A673 (cell line): ENCODE data around the gene TET3. TPM values are rescaled to one million over a fixed set of nuclear protein-coding genes. Genes with fewer than 3 reads are reported as not detected.

Experiments used
- Bru-seq: library from RNA; stranded (reverse); fragments of 400-500 nt; gene quantifications from one replicate; lab custom pipeline; 2021; lab: Mats Ljungman, UMichigan
- BruChase-seq, 2 experiments: library from RNA; stranded (reverse); fragments of 400-500 nt; gene quantifications; one replicate each; lab custom pipeline; 2021; lab: Mats Ljungman, UMichigan
- BruUV-seq: library from RNA; stranded (reverse); fragments of 400-500 nt; replicated peaks from 2 replicates; lab custom pipeline; 2021; lab: Mats Ljungman, UMichigan
- CTCF ChIA-PET: fragments of 300-600 bp; sonication (Branson Sonifier 250); formaldehyde crosslinking; loops from one replicate; lab custom pipeline; 2022; ENCODE audit warnings: antibody characterized with exemption; lab: Charles Lee
- POLR2A ChIA-PET: fragments of 300-600 bp; sonication (Branson Sonifier 250); formaldehyde crosslinking; loops from one replicate; lab custom pipeline; 2022; ENCODE audit warnings: antibody characterized with exemption; ENCODE audit not compliant: low non-redundant PET; lab: Charles Lee
- DNase-seq: peaks from one replicate; pipeline ENCODE4 v3.0.0-alpha.2; 2015; ENCODE audit warnings: low spot score
- H3K27ac ChIP-seq: fragments of 200-600 bp; sonication (generic); 2 replicates; pipeline ENCODE4 v1.5.1; 2016; ENCODE audit warnings: mixed run types, low read depth, mild to moderate bottlenecking, mixed read lengths, antibody characterized with exemption, low read length; ENCODE audit not compliant: poor library complexity, severe bottlenecking
- H3K27me3 ChIP-seq: fragments of 200-600 bp; sonication (generic); replicated peaks from 2 replicates; pipeline ENCODE4 v1.6.1; 2017; ENCODE audit warnings: mixed run types, low read depth, mild to moderate bottlenecking, mixed read lengths, antibody characterized with exemption, low read length; ENCODE audit not compliant: insufficient read depth, poor library complexity
- H3K36me3 ChIP-seq: fragments of 200-600 bp; sonication (generic); 2 replicates; pipeline ENCODE4 v1.6.1; 2016; ENCODE audit warnings: mixed run types, mild to moderate bottlenecking, mixed read lengths, antibody characterized with exemption, low read length; ENCODE audit not compliant: insufficient read depth, poor library complexity, severe bottlenecking
- H3K4me1 ChIP-seq: fragments of 200-600 bp; sonication (generic); 2 replicates; pipeline ENCODE4 v1.6.1; 2017; ENCODE audit warnings: mixed run types, mild to moderate bottlenecking, mixed read lengths, antibody characterized with exemption, low read length; ENCODE audit not compliant: insufficient read depth, poor library complexity, severe bottlenecking
- H3K4me3 ChIP-seq: fragments of 200-600 bp; sonication (generic); 2 replicates; pipeline ENCODE4 v1.5.1; 2016; ENCODE audit warnings: low read depth, mixed run types, mild to moderate bottlenecking, mixed read lengths, low read length; ENCODE audit not compliant: poor library complexity, severe bottlenecking
- H3K9me3 ChIP-seq: fragments of 200-600 bp; sonication (generic); 2 replicates; pipeline ENCODE4 v1.6.1; 2016; ENCODE audit warnings: mixed run types, low read depth, mild to moderate bottlenecking, mixed read lengths, antibody characterized with exemption, low read length; ENCODE audit not compliant: poor library complexity, severe bottlenecking
- CTCF ChIP-seq: fragments of 300-800, 200-600 bp; sonication (generic); conservative IDR thresholded peaks from 2 replicates; pipeline ENCODE4 v1.5.1; 2017; ENCODE audit warnings: low read depth, mild to moderate bottlenecking, antibody characterized with exemption, low read length, moderate library complexity, mixed read lengths
- EZH2 ChIP-seq: fragments of 200-600 bp; sonication (generic); IDR thresholded peaks from 2 replicates; pipeline ENCODE4 v1.6.1; 2017; ENCODE audit warnings: borderline replicate concordance, low read depth, mild to moderate bottlenecking, mixed read lengths, antibody characterized with exemption, low read length; ENCODE audit not compliant: poor library complexity, severe bottlenecking
- intact Hi-C: fragments of 100-400 bp; cut with micrococcal nuclease; formaldehyde crosslinking; loops from one replicate; pipeline ENCODE4 v1.10.0; 2022; ENCODE audit not compliant: unreplicated experiment
- long read RNA-seq: library from polyadenylated mRNA; stranded (forward); transcript quantifications from one replicate; pipeline ENCODE4 v2.0.0, GENCODE V29; 2022
- total RNA-seq: library from RNA; stranded (reverse); gene quantifications from 2 replicates; pipeline ENCODE4 v1.2.3, GENCODE V29; 2021

Gene TET3
- total RNA-seq = 26.3 and 28.7 TPM in 2 replicates
- percentile 87 among the genes with signal in this experiment for Bru-seq, nascent RNA
- BruChase-seq, experiment 1, labeled RNA remaining after a 2-hour chase = percentile 88 among the genes with signal in this experiment
- BruChase-seq, experiment 2, labeled RNA remaining after a 6-hour chase = percentile 92 among the genes with signal in this experiment
- long read RNA-seq, partial matches to known transcripts = 0 of 6 reads
- long read RNA-seq, other reads (novel, unspliced or antisense) = 6 of 6 reads

GRCh38 chr2:73984203-73984921 lies at the start of gene TET3:
TSS of gene TET3 (plus strand) at chr2:73984910. CDS start at chr2:73986404, 1,494 bp downstream.
- peaks cover 53% of the 10 kb centered on the region for H3K4me1 ChIP-seq

DNA sequence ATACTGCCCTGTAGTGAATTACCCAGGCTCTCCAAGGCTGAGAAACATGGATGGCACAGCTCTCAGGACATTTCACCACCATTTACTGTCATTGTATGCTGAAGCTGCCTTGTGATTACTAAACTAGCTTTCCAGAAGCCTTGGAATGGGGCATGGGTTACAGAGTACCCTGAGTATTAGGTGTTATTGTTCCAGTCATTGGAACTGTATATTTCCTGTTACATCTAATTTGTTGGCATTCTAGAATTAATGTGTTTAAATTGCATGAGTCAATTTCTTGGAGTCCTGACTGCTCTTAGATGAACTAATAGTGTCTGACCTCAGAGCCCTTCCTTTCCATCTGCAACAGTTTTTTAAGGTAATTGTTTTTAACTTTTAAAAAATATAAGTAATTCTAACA lies 49.1 kb upstream of the TET3 start:
- intact Hi-C loops = no loop called here
- H3K4me3 ChIP-seq = no peak overlapping the region
- H3K9me3 ChIP-seq = no peaks in the 10 kb centered on the region
- BruUV-seq = no TSS peak
- H3K27ac ChIP-seq = no peak overlapping the region
- H3K4me1 ChIP-seq = no peaks in the 10 kb centered on the region
- ChIA-PET CTCF (no interaction called here), POLR2A (no interaction called here)
- TF ChIP-seq CTCF (no peak), EZH2 (no peak)
- peaks cover 3% of the 10 kb centered on the region for H3K36me3 ChIP-seq
- H3K27me3 ChIP-seq = no peaks in the 10 kb centered on the region
- DNase-seq = no peak

More at GRCh38 chr2:73984203-73984921, at the start of gene TET3:
- peaks cover 6% of the 10 kb centered on the region for H3K36me3 ChIP-seq
- H3K27me3 ChIP-seq = no peaks in the 10 kb centered on the region
- peak within 1 kb of the TSS; percentile 71 for H3K27ac ChIP-seq
- CTCF ChIA-PET = no interaction called here
- no peaks in the 10 kb centered on the region for H3K9me3 ChIP-seq
- no TSS peak for BruUV-seq
- intact Hi-C loops = loop anchor here (5.0 to 10.0 kb wide), 2 partner anchors 57 to 120 kb away; partner anchors contain the start of gene DGUOK
- POLR2A ChIA-PET = no interaction called here
- TF ChIP-seq EZH2 (no peak), CTCF (no peak)
- H3K4me3 ChIP-seq = peak within 1 kb of the TSS; percentile 56
- DNase-seq = peak; percentile 69

- Histone ChIP-seq H3K9me3 (no peaks in the 10 kb centered on the region), H3K27ac (no peak overlapping the region), H3K4me1 (no peaks in the 10 kb centered on the region), H3K36me3 (peaks cover 3% of the 10 kb centered on the region), H3K4me3 (no peak overlapping the region), H3K27me3 (no peaks in the 10 kb centered on the region)
- ChIA-PET POLR2A (no interaction called here), CTCF (no interaction called here)
- DNase-seq = no peak
- no TSS peak for BruUV-seq
- intact Hi-C loops = no loop called here
- TF ChIP-seq EZH2 = no peak
These were observed 47.4 kb upstream of the TET3 start for GRCh38 chr2:73937103-73937885.
